Measurements from ENCODE around the gene RAD51B.

DNA sequence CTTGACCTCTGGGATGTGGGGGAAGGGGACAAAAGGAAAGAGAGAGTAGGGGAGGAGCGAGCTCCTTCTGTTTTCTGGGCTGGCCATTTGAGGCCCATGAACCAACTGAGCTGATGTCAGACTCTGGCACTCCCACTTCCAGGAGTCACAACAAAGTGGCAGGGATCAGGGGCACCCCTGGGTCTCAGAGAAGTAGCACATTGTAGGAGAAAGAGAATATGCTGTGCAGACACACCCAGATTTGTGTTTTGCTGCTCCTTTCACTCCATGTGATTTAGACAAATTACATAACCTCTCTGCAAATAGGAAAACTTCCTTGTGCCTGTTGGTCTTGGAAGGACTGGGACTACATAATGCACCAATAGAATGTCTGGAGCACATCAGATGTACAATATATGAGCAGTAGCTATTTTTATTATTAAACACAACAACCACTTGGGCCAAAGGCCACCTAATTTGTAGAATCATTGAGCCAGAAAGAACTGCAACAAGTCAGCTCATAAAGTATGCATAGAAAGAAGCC, 707.8 kb downstream of the RAD51B start:
- TF ChIP-seq CTCF (IDR thresholded peaks at IDR 0.05) (no peak), POLR2A (IDR thresholded peaks at IDR 0.05) (no peak)
